NOMO-1 treated with DMSO at 0.1 percent for 48 hours (cell line): ENCODE data around the gene PHC1.
A peak's percentile ranks its signal among the peaks of the same experiment; 100 is the strongest.

Experiments
- DNase-seq: peaks from one replicate; lab custom pipeline; 2025; ENCODE audit not compliant: unreplicated experiment; lab: John Stamatoyannopoulos, UW

Gene PHC1

DNA sequence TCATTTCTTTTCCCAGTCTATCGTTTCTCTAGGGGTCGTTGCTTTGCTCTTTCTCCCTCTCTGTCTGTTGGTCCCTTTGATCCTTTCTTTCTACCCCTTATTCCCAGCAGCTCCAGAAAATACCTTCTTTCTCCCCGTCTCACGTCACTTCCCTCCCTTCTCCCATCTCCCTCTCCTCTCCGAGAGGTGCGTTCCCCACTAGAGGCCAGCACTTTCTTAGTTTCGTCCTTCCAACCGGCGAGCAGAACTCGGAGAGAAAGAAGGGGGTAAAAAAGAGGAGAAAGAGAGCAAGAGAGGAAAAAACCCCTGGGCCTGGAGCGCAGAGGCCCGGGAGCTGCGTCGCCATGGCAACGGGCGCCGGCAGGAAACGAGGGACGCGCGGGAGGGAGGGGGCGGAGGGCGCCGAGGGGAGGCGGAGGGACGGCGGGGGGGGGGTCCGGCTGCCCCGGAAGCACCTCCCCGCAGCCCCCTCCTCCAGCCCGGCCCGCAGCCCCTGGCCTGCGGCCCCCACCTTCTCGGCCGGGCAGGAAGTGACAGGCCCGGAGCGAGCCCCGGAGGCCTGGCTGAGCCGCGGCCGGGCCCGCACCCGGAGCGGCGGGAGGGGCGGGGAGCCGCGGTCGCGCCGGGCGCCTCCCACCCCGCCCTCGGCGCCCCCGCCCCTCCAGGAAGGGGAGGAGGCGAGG, at the start of gene PHC1:
Gene PHC1 (plus strand): TSS at position 477 of the 683 bp plus-strand sequence. CDS start 3,169 bp downstream, outside the sequence.
- DNase-seq, result peak; percentile 21

DNA sequence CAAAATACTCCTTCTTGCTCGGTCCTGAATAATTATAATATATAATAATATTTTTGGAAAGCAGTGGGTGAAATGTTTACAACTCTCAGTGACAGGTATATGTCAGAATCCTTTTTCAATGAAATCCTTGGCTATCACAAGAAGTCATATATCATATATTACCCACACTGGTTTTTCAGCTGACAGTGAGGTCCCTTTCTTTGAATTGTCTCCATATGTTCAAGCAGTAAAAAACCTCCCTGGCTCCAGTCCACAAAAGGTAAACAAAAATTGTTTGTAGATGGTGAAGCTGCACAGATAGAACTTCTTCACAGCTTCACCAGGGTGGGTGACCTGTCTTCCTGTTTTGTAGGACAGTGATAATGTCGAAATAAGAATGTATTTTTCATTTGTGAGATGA, 47.9 kb upstream of the PHC1 start:
- DNase-seq, result no peak

DNA sequence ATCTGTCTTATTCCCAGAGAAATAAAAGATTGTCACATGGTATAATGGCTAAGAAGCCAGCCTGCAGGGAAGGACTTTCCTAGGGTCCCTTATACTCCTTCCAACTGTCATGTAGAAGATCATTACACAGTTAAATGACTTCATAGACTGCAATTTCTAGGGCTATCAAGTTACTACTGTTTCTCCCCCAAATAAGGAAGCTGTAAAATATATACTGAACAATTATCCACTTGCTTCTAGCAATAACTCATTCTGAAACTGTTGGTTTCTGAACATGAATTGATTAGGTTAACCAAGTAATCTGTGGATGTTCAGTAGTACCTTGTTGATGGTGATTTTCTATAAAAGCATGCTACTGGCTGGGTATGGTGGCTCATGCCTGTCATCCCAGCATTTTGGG, 47.3 kb upstream of the PHC1 start:
- peak; percentile 38 for DNase-seq

DNA sequence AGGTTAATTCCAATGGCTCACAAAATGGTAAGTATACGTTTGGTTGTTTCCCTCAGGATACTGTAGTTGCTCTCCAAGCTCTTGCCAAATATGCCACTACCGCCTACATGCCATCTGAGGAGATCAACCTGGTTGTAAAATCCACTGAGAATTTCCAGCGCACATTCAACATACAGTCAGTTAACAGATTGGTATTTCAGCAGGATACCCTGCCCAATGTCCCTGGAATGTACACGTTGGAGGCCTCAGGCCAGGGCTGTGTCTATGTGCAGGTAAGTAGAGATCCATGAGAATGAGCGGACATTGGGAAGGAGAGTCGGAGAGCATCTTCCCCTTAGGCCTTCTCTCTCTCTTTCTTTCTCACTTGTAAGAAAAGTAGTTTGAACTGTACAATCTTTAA, 46.5 kb upstream of the PHC1 start:
- DNase-seq, result no peak

DNA sequence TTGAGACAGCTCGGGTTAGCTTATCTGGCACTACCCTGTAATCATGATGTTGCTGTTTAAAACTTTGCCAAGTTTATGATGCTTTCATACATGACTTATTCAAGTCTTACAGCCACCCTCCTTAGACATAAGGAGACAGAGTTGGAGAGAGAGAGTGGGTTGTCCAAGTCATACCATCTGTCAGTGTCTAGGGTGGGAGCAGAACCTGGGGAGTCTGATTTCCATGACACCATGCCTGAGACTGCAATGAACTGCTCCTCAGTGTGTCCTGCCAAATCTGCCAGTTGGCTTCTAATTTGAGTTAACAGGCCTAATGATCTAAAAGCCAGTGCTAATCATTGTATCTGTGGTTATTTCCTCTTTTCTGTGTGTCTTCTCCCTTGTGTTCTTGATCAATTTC, 43.7 kb upstream of the PHC1 start:
- DNase-seq, result no peak

DNA sequence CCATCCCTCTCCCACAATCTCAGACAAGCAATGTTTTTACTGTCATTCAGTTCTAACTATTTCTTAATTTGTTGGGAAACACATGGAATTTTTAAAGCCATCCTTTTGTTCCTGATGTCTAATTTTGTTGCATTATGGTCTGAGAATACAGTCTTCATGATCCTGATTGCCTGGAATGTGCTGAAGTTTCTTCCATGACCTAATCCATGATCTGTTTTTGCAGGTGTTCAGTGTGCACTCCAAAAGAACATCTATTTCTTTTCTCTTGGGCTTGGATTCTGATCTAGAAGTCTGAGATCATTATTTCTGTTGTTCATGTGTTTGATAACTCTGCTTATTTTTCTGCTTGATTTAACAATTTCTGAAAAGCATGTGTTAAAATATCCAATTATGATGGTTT, 43.2 kb upstream of the PHC1 start:
- no peak for DNase-seq

DNA sequence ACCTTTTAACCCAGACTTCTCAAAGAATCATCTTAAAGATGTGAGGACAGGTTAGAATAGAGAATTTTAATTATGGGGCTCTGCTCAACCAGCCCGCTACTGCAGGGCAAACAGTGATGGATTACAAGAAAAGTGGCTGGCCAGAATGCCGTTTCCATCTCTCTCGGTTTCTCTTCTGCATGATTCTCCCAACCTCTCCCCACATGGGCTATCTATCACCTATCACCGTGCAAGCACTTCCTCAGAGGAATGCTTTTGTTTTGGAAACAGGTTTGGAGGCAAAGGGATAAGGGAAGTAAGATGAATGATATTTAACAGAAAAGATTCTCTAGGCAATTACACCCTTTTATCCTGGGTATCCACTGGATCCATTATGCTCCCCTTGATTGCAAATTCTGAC, 37.4 kb upstream of the PHC1 start:
- no peak for DNase-seq

DNA sequence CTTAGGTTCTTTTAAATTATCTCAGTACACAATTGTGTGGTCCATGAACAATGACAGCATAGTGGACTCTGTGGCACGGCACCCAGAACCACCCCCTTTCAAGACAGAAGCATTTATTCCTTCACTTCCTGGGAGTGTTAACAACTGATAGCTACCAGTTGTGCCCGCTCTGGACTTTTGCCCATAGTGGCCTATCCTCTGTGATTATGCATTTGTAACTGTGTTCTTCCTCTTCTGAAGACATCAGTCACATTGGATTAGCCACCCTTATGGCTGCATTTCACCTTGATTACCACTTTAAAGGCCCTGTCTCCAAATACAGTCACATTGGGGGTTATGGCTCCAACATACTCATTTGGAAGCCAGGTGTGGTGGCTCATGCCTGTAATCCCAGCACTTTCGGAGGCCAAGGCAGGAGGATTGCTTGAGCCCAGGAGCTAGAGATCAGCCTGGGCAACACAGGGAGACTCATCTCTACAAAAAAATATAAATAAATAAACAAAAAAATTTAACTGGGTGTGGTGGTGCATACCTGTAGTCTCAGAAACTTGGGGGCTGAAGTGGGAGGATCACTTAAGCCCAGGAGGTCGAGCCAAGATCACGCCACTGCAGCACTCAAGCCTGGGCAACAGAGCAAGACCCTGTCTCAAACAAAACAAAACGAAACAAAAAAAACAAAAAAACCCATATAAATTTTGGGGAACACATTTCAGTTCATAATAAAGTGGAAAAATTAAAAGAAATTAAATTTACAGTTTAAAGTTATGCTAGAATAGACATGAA, 27.6 kb upstream of the PHC1 start:
- DNase-seq, result no peak

DNA sequence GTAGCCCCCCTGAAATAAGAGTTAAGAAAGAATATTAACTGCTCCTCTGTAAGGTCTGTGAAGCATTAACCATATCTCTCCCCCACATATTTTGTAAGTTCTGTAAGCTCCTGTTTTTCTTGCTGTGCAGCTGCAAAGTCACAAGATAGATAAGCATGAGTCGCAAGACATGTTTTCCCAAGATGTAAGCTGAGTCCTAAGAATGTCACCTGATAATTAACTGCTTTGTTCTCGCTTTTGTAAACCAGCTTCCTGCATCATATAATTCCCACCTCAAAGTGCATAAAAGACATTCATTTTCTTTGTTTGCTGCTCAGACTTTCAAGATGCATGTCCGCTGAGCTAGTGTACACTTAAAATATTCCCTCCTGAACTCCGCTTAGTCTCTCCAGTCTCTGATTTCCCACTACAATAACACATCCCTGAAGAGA, 27.0 kb upstream of the PHC1 start:
- no peak for DNase-seq

DNA sequence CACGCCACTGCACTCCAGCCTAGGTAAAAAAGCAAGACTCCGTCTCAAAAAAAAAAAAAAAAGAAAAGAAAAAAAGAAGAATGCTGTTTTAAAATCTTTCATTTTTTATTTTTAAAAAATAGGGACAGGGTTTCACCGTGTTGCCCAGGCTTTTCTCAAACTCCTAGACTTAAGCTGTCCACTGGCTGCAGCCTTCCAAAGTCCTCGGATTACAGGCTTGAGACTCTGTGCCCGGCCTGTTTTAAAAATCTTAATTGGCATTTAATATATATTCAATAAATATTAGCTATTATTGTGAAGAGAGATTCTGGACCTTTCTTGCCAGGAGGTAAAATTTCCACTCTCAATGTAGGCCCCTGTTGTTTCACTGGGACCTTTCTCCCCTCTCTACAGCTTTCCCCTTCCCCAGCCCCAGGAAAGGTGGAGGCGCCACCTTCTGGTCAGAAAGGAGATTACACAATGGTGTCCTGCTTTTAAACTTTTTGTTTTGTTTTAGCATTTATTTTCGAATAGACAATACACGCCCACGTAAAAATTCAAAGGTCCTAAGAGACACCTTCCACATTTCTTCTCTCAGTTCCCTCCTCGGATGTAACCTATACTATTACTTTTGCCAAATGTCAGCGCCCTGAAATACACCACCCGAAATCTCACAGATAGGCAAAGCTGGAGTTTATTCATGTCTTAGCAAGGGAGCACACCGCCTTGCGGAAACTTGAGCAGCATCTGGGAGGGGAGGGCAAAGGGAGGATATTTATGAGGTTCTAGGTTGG, 23.8 kb upstream of the PHC1 start:
- DNase-seq, result peak; percentile 32

DNA sequence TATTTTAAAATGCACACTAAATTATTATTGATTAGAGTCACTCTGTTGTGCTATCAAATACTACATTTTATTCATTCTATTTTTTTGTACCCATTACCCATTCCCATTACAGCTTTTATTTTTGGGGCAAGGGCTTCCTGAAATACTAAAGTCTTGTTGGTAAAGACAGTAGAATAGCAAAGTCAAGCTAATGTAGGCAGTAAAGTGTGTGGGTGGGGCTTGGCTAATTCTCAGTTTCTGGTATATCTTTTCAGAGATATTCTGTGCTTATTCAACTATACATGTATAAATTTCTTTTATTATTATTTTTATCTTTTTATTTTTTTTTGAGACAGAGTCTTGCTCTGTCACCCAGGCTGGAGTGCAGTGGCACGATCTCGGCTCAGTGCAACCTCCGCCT, 22.3 kb upstream of the PHC1 start:
- DNase-seq, result no peak

DNA sequence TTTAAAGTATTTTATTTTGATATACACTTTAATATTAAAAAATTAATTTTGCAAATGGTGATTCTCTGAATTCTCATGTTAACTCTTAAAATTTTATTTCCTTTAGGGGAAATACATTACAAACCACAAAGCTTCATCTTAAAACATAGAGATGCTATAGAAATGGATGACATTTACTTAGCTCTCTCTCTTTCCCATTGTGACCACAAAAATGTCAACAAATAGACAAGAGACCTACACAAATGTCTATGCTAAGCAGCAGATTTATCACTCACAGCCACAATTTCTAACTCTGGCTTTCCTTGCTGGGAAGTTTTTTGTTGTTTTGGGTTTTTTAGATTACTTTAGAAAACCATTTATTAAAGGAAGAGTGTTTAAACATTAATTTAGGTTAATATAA, 19.9 kb upstream of the PHC1 start:
- no peak for DNase-seq

DNA sequence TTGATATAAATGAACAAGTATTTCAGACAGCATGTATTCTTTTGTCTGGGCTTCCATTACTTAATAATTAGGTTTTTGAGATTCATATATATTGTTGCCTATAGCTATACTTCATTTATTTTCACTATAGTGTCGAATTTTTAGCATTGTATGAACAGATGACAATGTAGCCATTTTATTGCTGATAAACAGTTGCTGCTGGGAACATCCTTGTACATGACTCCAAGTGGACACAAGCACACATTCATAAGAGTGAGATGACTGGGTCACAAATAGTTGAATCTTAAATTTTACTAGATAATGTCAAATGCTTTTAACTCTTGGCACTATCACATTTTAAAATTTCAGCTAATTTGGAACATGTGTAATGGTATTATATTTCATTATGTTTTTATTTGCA, 19.3 kb upstream of the PHC1 start:
- DNase-seq, result no peak

DNA sequence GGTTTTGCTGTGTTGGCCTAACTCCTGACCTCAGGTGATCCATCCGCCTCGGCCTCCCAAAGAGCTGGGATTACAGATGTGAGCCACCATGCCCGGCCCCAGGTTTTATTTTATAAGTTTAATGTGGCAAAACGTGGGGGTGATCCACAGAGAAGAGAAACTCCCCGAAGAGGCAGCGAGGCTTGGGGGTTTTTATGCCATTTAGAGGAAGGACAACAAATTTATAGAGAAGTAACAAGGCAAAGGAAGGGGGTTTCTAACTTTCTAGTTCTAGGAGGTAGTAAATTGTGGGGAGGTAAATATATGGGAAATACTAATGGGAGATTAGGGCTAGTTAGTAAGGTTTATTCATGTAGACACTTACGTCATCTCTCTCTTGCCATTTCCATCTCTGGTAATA, 17.2 kb upstream of the PHC1 start:
- DNase-seq, result no peak

DNA sequence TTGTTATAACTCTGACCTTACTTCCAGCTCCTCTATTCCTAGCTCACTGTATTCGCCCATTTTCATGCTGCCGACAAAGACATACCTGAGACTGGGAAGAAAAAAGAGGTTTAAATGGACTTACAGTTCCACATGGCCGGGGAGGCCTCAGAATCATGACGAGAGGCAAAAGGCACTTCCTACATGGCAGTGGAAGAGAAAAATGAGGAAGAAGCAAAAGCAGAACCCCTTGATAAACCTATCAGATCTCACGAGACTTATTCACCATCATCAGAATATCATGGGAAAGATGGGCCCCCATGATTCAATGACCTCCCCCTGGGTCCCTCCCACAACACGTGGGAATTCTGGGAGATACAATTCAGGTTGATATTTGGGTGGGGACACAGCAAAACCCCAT, 14.5 kb upstream of the PHC1 start:
- DNase-seq, result peak; percentile 37

DNA sequence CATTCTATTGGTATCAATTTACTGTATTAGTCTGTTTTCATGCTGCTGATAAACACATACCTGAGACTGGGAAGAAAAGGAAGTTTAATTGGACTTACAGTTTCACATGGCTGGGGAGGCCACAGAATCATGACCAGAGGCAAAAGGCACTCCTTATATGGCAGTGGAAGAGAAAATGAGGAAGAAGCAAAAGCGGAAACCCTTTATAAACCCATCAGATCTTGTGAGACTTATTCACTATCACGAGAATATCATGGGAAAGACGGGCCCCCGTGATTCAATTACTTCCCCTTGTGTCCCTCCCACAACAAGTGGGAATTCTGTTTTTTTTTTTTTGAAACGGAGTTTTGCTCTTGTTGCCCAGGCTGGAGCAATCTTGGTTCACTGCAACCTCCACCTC, 11.6 kb upstream of the PHC1 start:
- DNase-seq, result peak; percentile 80

DNA sequence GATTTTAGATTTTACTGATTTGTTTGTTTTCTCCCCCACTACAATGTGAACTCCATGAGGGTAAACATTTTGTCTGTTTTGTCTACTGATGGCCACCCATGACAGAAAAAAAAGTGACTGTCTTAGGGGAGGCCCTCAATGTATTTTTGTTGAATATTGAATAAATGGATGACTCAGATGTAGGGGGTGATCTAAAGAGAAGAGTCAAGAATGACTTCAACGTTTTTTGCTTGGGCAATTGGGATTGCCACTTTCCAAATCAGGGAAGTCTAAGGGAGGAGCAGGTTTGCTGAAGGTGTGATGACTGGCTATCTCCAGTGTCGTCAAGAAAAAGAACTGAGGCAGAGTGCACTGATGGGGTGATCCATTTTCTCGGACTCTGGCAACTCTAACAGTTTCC, 10.7 kb upstream of the PHC1 start:
- no peak for DNase-seq

DNA sequence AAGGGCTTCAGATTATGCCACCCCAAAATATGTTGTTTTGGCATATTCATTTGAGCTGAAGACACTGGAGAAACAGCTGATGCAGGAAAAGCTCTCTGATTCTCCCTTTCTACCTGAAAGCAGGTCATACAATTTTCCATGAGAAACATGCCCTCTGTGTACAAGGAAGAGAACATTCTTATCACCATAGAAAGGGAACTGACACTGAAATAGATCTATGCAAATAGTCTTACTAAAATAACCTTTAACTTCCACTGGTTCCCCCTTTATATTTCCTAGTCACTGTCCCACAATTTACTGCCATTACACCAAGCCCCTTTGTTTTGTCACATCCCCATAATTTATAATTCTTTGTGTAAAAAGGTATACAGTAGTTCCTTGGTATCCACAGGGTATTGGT, 9.6 kb upstream of the PHC1 start:
- DNase-seq, result peak; percentile 52

DNA sequence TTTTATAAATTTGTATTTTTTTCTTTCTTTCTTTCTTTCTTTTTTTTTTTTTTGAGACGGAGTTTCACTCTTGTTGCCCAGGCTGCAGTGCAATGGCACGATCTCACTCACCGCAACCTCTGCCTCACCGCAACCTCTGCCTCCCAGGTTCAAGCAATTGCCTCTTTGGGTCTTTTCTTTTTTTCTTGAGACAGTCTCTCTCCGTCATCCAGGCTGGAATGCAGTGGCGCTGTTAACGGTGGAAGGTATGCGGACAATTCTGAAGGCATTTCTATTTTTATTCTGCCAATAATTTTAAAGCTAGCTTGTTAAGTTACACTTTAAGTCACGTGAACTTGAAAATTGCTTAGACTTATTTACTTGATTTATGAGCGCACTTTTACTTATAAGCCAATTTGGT, 8.8 kb upstream of the PHC1 start:
- no peak for DNase-seq

DNA sequence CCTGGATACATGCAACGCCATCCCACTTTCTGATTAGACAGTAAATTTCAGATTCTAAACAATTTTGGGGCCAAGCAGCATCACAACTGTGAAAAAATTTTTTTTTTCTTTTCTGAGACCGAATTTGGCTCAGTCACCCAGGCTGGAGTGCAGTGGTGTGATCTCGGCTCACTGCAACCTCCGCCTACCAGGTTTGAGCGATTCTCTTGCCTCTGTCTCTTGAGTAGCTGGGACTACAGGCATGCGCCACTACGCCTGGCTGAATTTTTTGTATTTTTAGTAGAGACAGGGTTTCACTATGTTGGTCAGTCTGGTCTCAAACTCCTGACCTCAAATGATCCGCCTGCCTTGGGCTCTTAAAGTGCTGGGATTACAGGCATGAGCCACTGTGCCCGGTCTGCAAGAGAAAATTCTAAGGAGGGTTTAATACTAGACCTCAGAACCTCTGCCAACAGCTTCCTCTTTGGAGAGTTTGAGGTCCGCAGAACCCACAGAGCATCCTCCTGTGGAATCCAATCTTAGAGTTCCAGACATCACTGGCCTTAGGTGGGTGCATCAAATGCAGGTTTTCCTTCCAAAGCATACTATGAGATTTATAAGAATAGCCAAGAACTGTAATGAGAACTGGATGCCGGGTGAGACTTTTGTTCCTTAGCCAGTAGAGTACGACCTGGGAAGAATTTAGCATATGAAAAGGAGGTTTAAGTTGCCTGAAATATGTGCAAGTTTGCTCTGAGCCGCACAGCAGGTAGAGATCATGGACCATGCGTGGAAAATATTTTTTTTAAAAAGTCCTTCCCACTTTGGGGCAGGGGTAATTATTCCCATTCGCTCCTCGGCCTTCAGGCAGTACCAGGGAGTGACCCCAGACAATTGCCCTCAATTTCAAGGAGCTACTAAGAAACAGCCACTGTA, 7.8 kb upstream of the PHC1 start:
- DNase-seq, result no peak

DNA sequence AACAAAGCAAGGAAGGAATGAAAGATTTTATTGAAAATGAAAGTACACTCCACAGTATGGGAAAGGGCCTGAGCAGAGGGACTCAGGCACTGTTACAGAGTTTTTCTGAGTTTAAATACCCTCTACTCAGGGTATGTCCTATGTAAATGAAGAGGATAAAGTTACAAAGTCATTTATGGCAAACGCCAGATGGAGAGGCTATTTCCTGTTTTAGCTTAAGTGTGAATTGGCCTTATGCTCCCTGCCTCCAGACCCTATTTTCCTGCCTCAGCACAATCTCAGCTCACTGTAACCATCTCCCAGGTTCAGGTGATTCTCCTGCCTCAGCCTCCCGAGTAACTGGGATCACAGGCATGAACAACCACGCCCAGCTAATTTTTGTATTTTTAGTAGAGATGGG, 6.8 kb upstream of the PHC1 start:
- no peak for DNase-seq
